Muscle of leg (tissue), 11 donors: ENCODE measurements around the gene CPE. TPM values are rescaled to one million over a fixed set of nuclear protein-coding genes. Genes with fewer than 3 reads are reported as not detected.
"Not testable (repeated sequence)": the region's sequence is repeated elsewhere in the genome, so short reads cannot be mapped to it uniquely, and the experiment has no call there.

Experiments
- DNase-seq: peaks from one replicate; pipeline ENCODE4 v3.0.0; 2013
- H3K27ac ChIP-seq: one replicate; pipeline ENCODE4 v1.5.1; 2013; ENCODE audit warnings: mild to moderate bottlenecking, low read length, control low read depth
- H3K27me3 ChIP-seq: one replicate; pipeline ENCODE4 v1.6.1; 2013; ENCODE audit warnings: low read length; ENCODE audit not compliant: control insufficient read depth, insufficient read depth
- H3K36me3 ChIP-seq: one replicate; pipeline ENCODE4 v1.6.1; 2013; ENCODE audit warnings: low read length; ENCODE audit not compliant: control insufficient read depth, insufficient read depth
- H3K4me1 ChIP-seq: one replicate; pipeline ENCODE4 v1.6.1; 2013; ENCODE audit warnings: low read length; ENCODE audit not compliant: control insufficient read depth, insufficient read depth
- H3K4me3 ChIP-seq: one replicate; pipeline ENCODE4 v1.5.1; 2013; ENCODE audit warnings: low read length, control low read depth
- H3K9me3 ChIP-seq: replicated peaks from 2 replicates; pipeline ENCODE4 v1.6.1; 2013; ENCODE audit warnings: low read depth, low read length; ENCODE audit not compliant: control insufficient read depth
- WGBS: methylation state at CpG from one replicate; pipeline ENCODE4 v1.1.5; 2013; ENCODE audit warnings: missing lambda C conversion rate; ENCODE audit not compliant: insufficient coverage; 5-methylcytosine and 5-hydroxymethylcytosine counted together
- polyA plus RNA-seq, 8 donors: library from polyadenylated mRNA; unstranded; fragments of 120-200 nt; gene quantifications; one replicate each; pipeline versions ENCODE4 v1.2.1 to v1.2.3, GENCODE V29; 2013; ENCODE audit warnings: inconsistent platforms in 1 of 8, low replicate concordance in 1 of 8; ENCODE audit not compliant: insufficient read length in 8 of 8, insufficient read depth in 1 of 8
- total RNA-seq: library from RNA; stranded (reverse); fragments of 120-200 nt; gene quantifications from one replicate; pipeline ENCODE4 v1.2.4, GENCODE V29; 2013

The CPE gene
- total and polyA plus RNA-seq, 9 donors = 53.6 to 137 (median 68.1) TPM

GRCh38 chr4:165472943-165473676, 94.3 kb downstream of the CPE start:
- Histone ChIP-seq H3K4me1 (no peaks in the 10 kb centered on the region), H3K4me3 (no peak overlapping the region), H3K27me3 (no peaks in the 10 kb centered on the region), H3K27ac (no peak overlapping the region), H3K36me3 (no peaks in the 10 kb centered on the region), H3K9me3 (peaks cover 20% of the 10 kb centered on the region)
- DNase-seq = no peak
- no CpG with 5 or more reads among the region's 2 CpGs for WGBS

- no peaks in the 10 kb centered on the region for H3K4me1 ChIP-seq
- H3K27ac ChIP-seq = no peak overlapping the region
- H3K36me3 ChIP-seq = no peaks in the 10 kb centered on the region
- 92% methylated on average over 5 of the region's 8 CpGs for WGBS
- DNase-seq = no peak
- no peaks in the 10 kb centered on the region for H3K27me3 ChIP-seq
- no peak overlapping the region for H3K4me3 ChIP-seq
- H3K9me3 ChIP-seq = peaks cover 20% of the 10 kb centered on the region
Observed at GRCh38 chr4:165474784-165475705, 96.2 kb downstream of the CPE start.

GRCh38 chr4:165475706-165476070, 96.9 kb downstream of the CPE start:
- WGBS = 100% methylated on average over 1 of the region's 4 CpGs
- Histone ChIP-seq H3K4me3 (no peak overlapping the region), H3K9me3 (peaks cover 20% of the 10 kb centered on the region), H3K36me3 (no peaks in the 10 kb centered on the region), H3K27ac (no peak overlapping the region), H3K4me1 (no peaks in the 10 kb centered on the region), H3K27me3 (no peaks in the 10 kb centered on the region)
- no peak for DNase-seq

GRCh38 chr4:165476214-165477098, 97.6 kb downstream of the CPE start:
- H3K27ac ChIP-seq = no peak overlapping the region
- peaks cover 19% of the 10 kb centered on the region for H3K9me3 ChIP-seq
- 92% methylated on average over 9 of the region's 14 CpGs for WGBS
- no peak overlapping the region for H3K4me3 ChIP-seq
- H3K4me1 ChIP-seq = no peaks in the 10 kb centered on the region
- H3K36me3 ChIP-seq = no peaks in the 10 kb centered on the region
- DNase-seq = no peak
- H3K27me3 ChIP-seq = no peaks in the 10 kb centered on the region

GRCh38 chr4:165477799-165478198, 99.0 kb downstream of the CPE start:
- Histone ChIP-seq H3K4me1 (no peaks in the 10 kb centered on the region), H3K36me3 (no peaks in the 10 kb centered on the region), H3K9me3 (peaks cover 11% of the 10 kb centered on the region), H3K27me3 (no peaks in the 10 kb centered on the region), H3K27ac (no peak overlapping the region), H3K4me3 (no peak overlapping the region)
- WGBS = 94% methylated on average over 4 of the region's 4 CpGs
- no peak for DNase-seq

- H3K27ac ChIP-seq = no peak overlapping the region
- H3K27me3 ChIP-seq = no peaks in the 10 kb centered on the region
- no CpG with 5 or more reads among the region's 1 CpG for WGBS
- no peak overlapping the region for H3K4me3 ChIP-seq
- no peak for DNase-seq
- H3K4me1 ChIP-seq = no peaks in the 10 kb centered on the region
- peaks cover 7% of the 10 kb centered on the region for H3K9me3 ChIP-seq
- H3K36me3 ChIP-seq = no peaks in the 10 kb centered on the region
Observed at GRCh38 chr4:165478260-165478659, 99.5 kb downstream of the CPE start.

- H3K27me3 ChIP-seq = no peaks in the 10 kb centered on the region
- H3K9me3 ChIP-seq = no peaks in the 10 kb centered on the region
- WGBS = no CpG with 5 or more reads among the region's 3 CpGs
Observed at GRCh38 chr4:165481053-165481835, 102.4 kb downstream of the CPE start.

GRCh38 chr4:165489786-165490185, 111.0 kb downstream of the CPE start:
- Histone ChIP-seq H3K27ac (no peak overlapping the region), H3K9me3 (no peaks in the 10 kb centered on the region), H3K36me3 (no peaks in the 10 kb centered on the region), H3K4me1 (no peaks in the 10 kb centered on the region), H3K27me3 (no peaks in the 10 kb centered on the region), H3K4me3 (no peak overlapping the region)
- no peak for DNase-seq
- no CpG with 5 or more reads among the region's 1 CpG for WGBS

More at GRCh38 chr4:165481053-165481835, 102.4 kb downstream of the CPE start:
- Histone ChIP-seq H3K4me3 (no peak overlapping the region), H3K27ac (no peak overlapping the region), H3K36me3 (no peaks in the 10 kb centered on the region), H3K4me1 (no peaks in the 10 kb centered on the region)
- no peak for DNase-seq

GRCh38 chr4:165492583-165492982, 113.8 kb downstream of the CPE start:
- not testable (repeated sequence) for H3K4me3 ChIP-seq, H3K27ac ChIP-seq, DNase-seq, H3K36me3 ChIP-seq, H3K4me1 ChIP-seq, H3K9me3 ChIP-seq, H3K27me3 ChIP-seq
- 54% methylated on average over 3 of the region's 6 CpGs for WGBS
